Omental fat pad (tissue), 4 donors: ENCODE measurements around the gene CDKN2A. TPM values are rescaled to one million over a fixed set of nuclear protein-coding genes. Genes with fewer than 3 reads are reported as not detected.
A peak's percentile ranks its signal among the peaks of the same experiment; 100 is the strongest.
"Not testable (repeated sequence)": the region's sequence is repeated elsewhere in the genome, so short reads cannot be mapped to it uniquely, and the experiment has no call there.

Source experiments
- ATAC-seq: fragments of 150-250 bp; one replicate; pipeline ENCODE4 v1.9.1; 2016; ENCODE audit warnings: mild to moderate bottlenecking, moderate library complexity; ENCODE audit not compliant: low FRiP score
- DNase-seq: peaks from one replicate; pipeline ENCODE4 v3.0.0-alpha.2; 2019; ENCODE audit warnings: low spot score
- CTCF ChIP-seq, 3 donors: fragments of 450-650 bp; IDR thresholded peaks; one replicate each; pipeline ENCODE4 v1.5.1; 2016 to 2017; ENCODE audit warnings: antibody characterized with exemption in 3 of 3, mild to moderate bottlenecking in 3 of 3, moderate library complexity in 2 of 3
- total RNA-seq, 4 donors: library from RNA; depleted of rRNA; stranded (reverse); fragments of >200 nt; gene quantifications; one replicate each; pipeline ENCODE4 v1.1.0, GENCODE V29; 2016

CDKN2A gene
- total RNA-seq, 4 donors from 2014 or later = 0.72 to 3.0 (median 1.8) TPM

DNA sequence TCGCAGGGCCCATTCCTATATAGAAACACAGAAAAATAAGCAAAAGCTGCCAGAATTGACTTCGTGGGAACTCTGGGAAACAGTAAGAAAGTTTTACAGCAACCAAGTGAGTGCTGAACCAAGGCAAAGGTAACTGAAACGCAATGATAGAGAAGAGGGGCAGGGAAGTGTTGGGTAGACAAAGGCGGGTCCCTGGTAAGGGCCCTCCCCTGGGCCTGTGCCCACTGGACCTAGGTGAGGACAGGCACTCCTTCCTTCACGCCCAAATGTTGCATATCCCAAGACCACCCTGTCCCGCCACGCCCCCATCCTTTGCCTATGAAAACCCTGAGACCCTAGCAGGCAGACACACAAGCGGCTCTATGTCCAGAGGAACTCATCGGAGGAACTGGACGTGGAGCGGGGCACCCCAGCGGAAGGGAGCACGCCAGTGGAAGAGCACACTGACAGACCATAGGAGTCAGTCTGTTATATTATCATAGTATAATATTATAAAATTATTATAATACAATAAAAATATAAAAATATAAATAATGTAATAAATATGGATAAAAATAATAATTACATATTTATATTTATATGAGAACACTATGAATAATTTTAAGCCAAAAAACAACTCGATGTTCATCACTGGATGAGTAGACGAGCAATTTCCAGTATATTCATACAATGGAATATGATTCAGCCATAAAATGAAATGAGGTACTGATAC is 27.9 kb downstream of the CDKN2A start:
- no peak for DNase-seq
- no peak for TF ChIP-seq CTCF (IDR thresholded peaks at IDR 0.05)
- ATAC-seq = no peak

DNA sequence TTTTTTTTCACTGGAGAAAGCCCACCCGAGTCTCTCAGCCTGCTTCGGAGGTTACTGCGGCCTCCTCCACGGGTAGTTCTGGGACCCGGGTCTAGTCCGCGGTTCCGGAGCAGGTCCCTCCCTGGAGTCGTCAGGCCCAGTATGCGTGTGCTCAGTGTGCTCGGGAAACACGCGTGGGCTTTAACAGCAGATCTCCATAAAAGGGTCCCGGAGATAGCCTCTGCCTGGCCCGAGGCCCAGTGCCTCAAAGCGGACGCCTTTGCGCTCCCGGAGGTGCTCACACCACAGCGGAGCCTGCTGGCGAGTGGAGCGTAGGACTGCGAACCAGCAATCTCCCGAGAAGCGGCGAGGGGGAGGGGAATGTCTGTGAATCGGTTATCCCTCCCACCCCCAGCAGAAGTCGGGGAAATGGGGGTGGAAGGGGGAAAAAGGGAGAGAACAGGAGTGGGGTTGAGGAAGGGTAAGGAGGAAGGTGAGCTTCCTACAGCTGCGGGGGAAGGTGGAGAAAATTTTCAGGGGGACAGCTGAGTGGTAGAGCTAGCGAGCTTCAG is 28.7 kb downstream of the CDKN2A start:
- DNase-seq = no peak

GRCh38 chr9:21964925-21965385 is 29.2 kb downstream of the CDKN2A start:
- TF ChIP-seq CTCF (IDR thresholded peaks at IDR 0.05) = no peak
- no peak for DNase-seq
- ATAC-seq = peak; percentile 63

More for the DNA sequence above, 28.7 kb downstream of the CDKN2A start:
- TF ChIP-seq CTCF (IDR thresholded peaks at IDR 0.05) = no peak
- ATAC-seq = peak; percentile 69

GRCh38 chr9:21961569-21961968 is 32.6 kb downstream of the CDKN2A start:
- DNase-seq (no peak), ATAC-seq (no peak)
- TF ChIP-seq CTCF (IDR thresholded peaks at IDR 0.05) = no peak

GRCh38 chr9:21959268-21959667 is 34.9 kb downstream of the CDKN2A start:
- ATAC-seq, DNase-seq: not testable (repeated sequence)

GRCh38 chr9:21958833-21959232 is 35.4 kb downstream of the CDKN2A start:
- TF ChIP-seq CTCF (IDR thresholded peaks at IDR 0.05) = no peak
- no peak for ATAC-seq
- DNase-seq = no peak

GRCh38 chr9:21945606-21946005 is 48.6 kb downstream of the CDKN2A start:
- no peak for TF ChIP-seq CTCF (IDR thresholded peaks at IDR 0.05)
- ATAC-seq (no peak), DNase-seq (no peak)
